TTC549 (cell line): ENCODE data around the gene IDH2.

Experiments
- FAIRE-seq: peaks from 2 replicates; lab custom pipeline; 2012; peaks lifted over from hg19 to GRCh38; lab: Jason Lieb, UNC

IDH2 gene

DNA sequence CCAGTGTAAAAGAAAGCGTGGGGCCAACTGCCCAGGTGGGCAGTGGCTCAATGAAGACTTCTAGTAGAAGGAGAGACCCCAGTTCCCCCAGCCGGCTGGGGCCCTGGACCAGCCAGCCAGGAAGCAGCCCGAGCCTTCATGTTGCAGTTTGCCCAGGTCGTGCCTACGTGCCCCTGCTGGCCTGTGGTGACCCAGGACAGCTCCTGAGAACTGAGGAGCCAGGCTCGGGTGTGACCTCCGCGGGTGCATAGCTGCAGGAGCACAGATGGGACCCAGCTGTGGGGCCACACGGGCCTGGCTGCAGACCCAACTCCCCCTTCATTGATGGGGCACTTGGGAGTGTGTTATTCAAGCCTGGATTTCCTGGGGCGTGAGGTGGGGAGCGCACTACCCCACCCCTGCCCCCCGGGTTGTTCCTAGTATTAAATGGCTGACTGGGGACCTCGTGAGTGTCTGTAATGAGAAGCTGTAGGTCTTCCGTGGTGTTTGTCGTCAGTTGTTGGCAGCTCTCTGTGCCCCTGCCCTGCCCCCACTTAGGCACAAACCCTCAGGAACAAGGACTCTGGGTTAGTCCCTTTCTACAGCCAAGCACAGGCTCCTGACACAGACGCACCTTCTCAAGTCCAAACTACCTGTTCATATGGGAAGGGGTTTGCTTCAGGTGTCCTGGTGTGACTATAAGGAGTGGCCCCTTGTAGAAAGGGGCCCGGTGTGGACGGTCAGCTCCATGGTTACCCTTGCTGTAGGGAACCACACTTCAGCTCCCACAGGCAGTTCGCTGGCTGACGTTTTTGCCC, 39.1 kb downstream of the IDH2 start:
- no peak for FAIRE-seq

DNA sequence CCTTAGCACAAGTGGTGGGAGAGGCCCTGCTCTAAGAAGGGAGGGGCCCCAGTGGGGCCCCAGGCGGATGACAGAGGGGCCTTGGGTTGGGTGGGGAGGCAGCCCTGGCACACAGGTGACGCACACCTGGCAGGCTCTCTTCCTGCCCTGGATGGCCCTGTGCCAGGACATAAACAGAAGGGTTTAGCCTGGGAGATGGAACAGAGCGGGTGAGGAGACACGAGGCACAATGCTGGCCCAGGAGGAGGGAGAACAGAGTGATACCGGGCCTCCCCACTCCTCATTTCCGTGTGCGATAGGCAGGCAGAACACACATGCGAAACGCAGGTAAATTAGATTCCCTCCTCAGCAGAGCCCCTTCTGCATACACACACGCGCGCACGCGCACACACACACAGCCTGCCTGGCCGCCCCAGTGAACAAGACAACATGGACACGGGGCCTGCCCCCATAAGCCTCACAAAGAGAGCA, 39.8 kb downstream of the IDH2 start:
- FAIRE-seq, result no peak

DNA sequence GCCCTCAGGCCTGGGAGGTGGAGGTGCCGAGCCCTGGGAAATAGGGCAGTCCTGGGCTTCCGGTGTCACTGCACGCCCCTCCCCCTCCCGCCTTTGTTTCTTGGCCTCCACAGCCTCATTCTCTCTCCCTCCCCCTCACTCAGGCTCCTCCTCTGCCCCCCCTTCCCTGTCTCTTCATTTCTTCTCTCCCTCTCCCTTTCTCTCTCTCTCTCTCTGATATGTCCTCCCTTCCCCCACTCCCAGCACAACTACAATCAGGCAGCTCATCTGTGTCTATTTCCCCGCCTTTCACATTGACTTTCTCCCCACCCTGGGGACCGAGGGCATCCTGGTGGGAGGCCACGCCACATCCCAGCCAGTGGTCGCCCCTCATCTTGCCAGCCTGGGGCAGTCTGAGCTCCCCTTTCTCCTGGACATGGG, 40.2 kb downstream of the IDH2 start:
- FAIRE-seq, result no peak

DNA sequence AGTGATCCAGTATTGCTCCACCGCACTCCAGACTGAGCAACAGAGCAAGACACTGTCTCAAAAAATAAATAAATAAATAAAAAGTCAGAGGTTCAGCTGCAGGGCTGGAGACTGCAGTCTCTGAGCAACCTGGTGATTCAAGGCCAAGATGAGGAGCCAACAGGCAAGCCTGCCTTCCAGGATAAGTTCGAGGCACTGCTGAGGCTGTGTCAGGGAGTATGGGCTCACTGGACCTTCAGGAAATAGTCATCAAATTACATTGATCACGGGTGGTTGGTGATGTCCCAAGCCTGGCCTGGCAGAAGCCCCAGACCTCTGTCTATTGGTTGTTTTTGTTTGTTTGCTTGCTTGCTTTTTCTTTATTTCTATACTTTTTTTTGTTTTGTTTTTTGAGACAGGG, 41.5 kb downstream of the IDH2 start:
- no peak for FAIRE-seq

DNA sequence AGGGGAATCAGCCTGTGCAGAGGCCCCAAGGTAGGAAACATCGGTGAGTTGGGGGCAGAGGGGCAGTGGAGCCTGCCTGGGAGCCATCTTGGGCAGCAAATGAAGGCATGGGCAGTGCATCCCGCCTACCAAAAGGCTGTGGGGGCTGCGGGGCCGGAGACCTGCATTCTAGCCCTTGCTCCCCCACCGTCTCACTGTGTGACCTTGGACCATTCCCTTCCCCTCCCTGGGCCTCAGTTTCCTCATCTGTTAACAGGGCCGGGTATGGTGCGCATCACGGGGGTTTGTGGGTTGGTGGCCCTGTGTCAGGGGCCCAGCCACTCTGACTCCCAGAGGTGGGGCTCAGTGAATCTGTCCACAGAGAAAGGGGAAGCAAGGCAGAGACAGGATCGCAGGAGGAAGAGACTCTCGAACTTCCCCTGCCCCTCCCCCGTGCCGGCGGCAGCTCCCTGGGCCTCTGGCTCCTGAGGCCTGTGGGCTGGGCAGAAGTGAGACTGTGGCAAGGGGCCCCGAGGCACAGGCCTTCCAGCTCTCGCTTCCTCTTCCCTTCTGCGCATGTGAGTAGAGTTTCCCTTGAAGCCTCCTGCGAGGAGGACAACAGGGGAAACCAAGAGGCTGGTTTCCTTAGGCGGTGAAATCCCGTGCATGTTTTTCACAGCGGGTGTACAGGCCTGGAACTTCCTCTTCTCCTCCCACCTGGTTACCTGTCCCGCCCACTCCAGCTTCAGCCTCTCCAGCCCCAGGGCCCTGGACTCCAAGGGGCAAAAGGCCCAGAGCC, 42.9 kb downstream of the IDH2 start:
- FAIRE-seq, result no peak

DNA sequence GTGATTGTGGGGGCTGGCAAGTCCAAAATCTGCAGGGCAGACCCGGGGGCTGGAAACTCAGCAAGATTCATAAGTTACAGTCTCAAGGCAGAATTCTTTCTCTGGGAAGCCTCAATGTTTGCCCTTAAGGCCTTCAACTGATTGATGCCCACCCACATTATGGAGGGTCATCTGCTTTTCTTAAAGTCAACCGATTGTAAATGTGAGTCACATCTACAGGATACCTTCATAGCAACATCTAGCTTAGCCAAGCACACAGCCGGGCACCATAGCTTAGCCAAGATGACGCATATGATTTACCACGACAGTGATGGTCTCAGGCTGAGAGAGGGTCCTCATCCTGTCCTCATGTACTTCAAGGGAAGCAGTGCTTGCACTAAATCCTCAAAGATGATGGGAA, 43.5 kb downstream of the IDH2 start:
- FAIRE-seq, result no peak

DNA sequence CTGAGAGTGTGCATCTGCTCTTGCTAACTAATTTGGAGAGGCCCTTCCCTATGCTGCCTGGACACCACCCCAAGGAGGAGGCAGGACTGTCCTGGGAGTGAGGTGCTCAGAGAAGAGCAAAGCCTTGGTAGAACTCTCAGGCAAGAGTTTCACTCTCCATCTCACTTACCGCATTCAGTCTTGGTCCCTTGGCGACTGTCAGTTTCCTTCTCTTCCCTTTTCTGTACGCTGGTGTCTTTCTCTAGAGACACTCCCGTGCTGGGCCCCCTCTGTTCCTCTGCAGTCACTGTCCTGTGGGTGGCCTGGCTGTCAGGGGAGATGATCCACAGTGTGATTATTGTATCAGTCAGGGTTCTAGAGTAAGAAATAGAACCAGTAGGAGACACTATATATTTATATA, 44.0 kb downstream of the IDH2 start:
- no peak for FAIRE-seq

DNA sequence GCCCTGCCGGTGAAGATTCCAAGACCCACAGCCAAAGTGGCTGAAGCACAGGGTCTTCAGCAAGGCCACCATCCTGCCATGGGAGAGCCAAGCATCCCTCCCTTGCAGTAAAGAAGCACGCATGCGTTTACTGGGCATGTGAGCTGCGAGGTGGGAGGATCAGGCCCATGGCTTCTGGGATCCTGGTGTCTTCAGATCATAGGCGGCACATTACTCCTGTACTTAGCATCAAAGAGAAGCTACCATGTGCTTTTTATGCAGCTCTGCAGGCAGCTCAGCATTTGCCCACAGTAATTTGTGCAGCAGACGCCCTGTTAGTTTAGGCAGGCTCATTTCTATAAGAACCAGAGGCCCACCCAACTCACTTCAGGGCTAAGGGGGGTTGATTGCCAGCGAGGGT, 45.7 kb downstream of the IDH2 start:
- no peak for FAIRE-seq

DNA sequence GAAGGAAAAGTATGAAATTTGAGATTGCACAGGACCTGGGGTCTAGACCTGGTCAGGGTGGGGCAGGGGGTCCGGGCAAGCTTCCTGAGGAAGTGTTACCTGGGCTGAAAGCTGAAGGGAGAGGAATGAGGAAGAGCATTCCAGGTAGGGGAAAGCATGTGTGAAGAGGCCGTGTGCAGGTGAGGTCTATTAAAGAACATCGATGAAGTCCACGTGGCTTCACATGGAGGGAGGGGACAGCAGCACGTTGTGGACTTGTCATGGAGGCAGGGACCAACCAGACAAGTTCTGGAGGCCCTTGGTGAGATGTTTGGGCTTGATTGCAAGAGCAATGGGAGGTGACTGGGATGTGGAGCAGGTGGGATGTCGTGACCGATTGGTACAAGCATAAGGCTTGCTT, 47.1 kb downstream of the IDH2 start:
- FAIRE-seq, result no peak

DNA sequence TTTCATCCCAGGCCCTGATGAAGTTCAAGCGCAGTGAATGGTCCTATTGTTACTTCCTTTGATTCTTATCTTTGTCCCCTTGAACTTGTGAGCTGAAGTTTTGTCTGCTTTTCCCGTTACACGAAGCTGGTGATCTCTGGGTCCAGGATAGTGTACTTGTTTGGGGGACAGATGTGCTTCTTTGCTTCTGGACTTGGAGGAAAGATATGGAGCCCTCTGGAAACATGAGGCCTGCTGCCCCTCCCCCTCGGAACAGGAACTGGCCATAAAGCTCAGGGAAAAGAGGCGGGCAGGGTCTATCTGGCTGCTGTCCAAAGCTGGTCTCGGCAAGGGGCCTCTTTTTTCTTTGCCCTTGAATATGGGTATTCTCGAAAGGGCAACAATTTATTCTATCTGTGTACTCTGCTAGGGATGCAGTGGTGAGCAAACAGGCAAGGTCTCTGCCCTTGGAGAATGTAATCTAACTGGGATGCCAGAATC, 47.6 kb downstream of the IDH2 start:
- no peak for FAIRE-seq

DNA sequence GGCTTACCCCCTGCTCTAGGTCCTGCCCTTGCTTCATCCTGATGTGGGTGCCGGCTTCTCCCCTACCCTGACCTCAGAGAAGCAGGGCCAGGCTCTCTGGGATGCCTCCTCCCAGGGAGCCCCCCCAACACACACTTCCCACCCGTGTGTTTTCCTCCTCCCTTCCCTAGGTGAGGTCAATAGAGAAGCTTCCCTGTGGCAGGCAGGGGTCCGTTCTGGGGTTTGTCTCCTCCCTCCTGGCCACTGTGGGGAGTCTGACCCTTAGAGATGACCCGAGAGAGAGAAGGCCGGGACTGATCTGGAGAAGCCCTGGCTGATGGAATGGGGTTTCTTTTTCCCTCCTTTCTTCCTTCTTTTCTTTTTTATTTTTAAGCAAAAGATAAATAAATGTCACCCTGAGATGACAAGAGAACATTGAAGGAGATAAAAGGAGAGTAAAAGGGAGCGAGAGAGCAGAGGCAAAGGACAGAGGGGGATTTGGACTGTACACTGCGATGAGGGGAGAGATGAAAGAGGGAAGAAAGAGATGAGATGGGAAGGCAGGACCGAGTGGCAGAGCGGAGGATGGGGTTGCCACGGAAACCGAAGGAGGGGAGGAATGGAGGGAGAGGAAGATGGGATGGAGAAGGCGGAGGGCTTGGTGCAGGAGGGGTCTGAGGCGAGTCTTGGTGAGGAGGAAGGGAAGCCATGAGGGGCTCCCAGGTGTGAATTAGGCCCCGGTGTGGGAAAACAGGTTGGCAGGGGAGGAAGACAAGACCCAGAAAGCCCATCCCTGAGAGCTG, 48.4 kb downstream of the IDH2 start:
- no peak for FAIRE-seq

DNA sequence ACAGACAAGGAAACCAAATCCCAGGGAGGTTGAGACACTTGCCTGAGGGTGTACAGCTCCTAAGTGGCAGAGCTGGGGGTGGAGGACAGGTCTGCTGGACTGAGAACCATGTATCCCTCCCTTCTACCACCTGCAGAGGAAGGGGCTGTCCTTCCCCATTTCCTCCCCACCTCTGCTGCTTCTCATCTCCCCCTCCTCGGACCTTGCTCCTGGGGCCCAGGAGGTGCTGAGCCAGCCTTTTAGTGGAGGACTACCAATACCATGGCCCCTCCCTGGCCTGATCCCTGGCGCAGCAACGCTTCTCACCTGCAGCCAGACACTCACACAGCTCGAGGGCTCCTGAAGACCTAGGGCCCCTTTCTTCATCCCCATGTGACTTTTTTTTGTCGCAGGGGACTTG, 50.4 kb downstream of the IDH2 start:
- no peak for FAIRE-seq

DNA sequence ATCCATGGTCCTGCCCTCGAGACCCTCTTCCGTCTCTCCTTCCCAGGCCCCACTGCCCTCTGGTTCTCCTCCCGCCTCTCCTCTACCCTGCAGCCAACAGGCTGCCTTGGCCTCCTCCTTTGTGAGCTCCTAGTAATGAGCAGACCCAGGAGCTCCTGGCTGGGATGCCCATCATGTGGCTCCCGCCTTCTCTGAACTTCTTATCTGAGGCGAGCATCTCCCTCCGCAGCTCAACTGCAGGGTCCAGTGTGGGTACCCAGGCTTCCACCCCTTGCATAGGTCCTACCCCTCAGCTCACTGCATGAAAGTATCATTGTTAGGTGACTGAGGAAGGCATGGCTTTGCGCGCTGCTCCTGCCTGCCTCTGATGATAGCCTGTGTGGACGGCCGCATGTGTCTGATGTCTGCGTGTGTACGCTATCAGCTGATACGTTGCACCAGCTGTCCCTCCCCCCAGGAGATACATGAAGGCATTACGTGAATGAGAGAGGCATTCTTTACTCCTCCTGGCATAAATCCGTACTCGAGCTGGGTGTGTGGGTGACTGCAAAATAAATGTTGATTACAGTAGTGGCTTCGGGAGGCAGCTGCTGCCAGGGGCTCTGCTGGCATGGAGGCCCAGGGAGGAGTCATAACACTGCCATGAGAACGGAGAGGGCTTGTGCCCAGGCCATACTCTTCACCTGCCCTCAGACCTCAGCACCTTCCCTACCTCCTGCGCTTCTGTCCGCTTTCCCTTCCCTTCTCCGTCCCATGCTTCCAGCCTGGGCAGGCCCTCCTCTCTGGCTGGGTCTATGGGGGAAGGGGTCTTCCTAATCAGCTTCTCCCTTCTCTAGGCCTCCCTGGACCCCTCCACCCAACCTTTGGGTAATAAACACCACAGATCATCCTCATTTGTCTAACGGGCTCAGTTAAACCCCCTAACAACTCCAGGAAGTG, 52.3 kb downstream of the IDH2 start:
- no peak for FAIRE-seq

DNA sequence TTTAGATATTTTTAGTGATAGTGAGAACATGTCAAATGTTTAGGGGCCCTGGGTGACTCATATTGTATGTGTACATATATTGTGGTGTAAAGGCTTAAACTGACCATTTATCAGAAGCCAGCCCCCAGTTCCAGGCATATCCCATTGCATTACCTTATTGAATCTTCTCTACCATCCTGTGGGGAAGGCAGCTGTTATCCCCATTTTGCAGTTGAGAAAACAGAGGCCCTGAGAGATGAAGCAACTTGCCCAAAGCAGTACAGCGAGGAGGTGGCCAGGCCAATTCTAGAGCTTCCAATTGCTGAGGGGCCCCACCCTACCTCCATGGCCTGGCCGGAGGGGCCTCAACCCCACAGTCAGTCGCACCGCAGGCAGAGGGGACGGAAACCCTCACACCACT, 53.2 kb downstream of the IDH2 start:
- FAIRE-seq, result no peak

DNA sequence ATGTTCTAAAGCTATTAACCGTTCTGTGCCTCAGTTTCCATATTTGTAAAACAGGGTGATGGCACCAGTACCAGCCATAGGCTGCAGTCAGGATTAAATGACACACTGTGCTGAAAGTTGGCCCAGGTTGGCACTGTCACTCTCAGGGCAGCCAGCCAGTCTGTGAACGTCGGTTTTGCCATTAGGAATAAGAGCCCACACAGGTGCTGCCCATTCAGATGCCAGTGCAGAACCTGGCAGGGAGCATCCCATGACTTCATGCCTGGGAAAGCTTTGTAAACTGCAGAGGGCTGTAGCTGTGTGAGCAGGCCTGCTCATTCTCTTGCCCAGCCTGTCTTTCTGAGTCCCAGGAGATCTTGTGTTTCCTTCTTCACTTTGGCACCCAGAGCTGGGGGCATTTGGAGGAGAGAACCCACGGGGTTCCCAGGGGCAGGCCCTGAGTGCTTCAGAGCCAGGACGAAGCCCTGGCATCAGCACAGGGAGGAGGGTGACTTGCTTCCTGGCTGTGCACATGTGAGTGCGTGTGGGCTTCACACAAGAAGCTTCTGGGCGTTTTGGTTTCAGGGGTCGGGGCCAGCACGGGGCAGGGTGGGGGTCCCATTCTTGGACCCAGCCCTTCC, 54.2 kb downstream of the IDH2 start:
- no peak for FAIRE-seq

DNA sequence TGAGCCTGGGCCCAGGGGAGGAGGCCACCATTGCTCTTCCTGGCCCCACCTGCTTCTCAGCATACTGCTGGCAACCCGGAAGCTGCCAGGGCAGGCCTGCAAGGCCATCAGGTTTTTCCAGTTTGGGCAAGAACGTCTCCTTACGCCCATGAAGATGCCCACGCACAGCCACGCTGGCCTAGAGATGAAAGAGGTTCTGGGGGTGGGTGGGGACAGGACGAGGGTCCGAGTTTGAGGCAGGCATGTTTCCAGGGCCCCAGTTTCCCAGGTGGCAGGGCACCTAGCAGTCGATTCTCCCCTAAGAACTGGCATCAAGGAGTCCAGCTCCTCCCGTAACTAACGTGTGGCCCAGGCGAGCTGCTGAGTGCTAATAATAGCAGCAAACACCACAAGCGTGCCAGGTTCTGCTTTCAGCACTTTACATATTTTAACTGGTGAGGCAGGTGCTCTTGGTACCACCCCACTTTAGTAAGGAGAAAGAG, 55.3 kb downstream of the IDH2 start:
- no peak for FAIRE-seq

DNA sequence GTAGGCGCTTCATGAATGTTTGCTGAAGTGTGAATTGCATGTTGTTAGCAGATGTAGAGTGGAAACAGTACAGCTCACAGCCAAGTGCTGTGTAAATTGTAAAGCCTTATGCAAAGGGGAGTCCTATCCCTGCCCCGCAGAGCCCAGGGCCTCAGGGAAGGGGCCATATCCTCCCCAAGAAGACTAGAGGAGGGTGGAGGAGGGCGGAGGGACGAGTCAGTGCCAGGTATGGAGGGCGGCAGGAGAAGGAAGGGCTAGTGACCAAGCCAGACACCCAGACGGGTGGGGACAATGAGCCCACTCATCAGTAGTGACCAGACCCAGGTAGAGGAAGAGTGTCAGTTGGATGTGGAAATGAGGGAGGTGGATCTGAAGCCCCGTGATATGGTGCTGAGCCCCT, 56.0 kb downstream of the IDH2 start:
- no peak for FAIRE-seq

DNA sequence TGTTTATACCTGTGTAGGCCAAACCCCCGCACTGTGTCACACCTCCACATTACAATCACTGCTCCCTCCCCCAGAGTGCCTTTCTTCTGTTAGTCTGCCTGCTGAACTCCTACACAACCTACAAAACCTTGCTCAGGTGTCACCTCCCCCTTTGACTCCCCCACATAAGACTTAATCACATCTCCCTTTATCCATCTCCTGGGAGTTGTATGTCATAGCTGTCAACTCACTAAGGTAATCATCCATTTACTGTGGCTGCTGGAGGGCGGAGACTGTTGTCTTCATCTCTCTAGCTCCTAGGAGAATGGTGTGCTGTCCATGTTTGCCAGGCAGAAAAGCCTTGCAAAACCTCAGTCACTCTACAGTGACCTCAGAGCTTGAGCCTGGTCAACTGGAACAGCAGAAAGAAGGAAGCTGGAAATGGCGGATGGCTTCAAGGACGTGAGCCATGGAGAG, 57.3 kb downstream of the IDH2 start:
- FAIRE-seq, result no peak

DNA sequence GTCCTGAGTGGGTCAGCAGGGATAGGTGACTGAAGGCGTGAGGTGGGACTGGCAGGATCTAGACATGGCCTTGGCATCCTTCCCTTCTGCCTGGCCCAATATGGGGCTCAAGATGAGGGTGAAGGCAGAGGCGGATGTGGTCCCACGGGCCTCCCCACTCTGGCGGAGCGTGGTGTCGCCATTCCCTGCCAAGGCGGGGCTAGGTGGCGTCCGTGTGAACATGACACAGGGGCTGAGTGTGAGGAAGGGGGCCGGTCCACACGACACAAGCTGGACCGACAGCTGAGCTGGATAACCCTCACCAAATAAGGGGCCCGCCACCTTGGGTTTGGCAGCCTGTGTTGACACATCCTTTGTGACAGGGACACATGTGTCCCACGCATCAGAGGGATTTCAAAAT, 58.1 kb downstream of the IDH2 start:
- FAIRE-seq, result no peak

DNA sequence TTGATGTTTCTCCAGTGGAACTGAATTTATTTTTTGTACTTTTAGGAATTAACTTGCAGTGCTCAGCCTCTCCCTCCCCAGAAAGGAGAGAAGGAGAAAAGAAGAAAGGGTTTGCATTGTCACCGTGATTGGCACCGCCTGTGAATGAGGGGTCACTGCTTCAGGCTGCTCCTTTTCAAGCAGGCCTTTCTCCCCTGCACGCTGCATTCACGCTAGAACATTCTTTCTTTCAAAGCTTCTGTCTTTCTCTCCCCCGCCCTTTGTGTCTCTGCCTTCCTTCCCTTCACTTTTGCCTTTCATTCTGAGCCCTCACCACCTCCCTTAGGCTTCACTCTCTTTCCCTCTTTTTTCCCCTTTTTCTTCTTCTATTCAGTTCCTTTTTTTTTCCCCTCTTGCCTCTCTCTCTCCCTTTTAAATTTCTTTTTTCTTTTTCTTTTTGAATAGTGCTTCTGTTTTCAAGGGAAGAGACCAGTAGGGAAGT, 58.7 kb downstream of the IDH2 start:
- no peak for FAIRE-seq
